GM23338 (cell line): ENCODE results near the gene LRIG1. TPM values are rescaled to one million over a fixed set of nuclear protein-coding genes. Genes with fewer than 3 reads are reported as not detected.

Experiments used
- ATAC-seq: fragments of 200-7000 bp; cut with Tn5 transposase; 3 replicates; pipeline ENCODE4 v1.9.1; 2020
- DNase-seq: peaks from one replicate; pipeline ENCODE4 v3.0.0-alpha.2; 2015; ENCODE audit warnings: low spot score
- H2AFZ ChIP-seq: fragments of 200-600 bp; sonication (generic); 2 replicates; pipeline ENCODE4 v1.8.0; 2016; ENCODE audit warnings: antibody characterized with exemption, mild to moderate bottlenecking, moderate library complexity
- H3F3A ChIP-seq: fragments of 200-600 bp; sonication (generic); replicated peaks from 2 replicates; pipeline ENCODE4 v1.8.0; 2017; ENCODE audit warnings: antibody characterized with exemption, mixed run types, low read depth
- H3K27ac ChIP-seq: fragments of 200-600 bp; sonication (generic); 2 replicates; pipeline ENCODE4 v1.6.1; 2016; ENCODE audit warnings: low read depth
- H3K27me3 ChIP-seq: fragments of 200-600 bp; sonication (generic); 2 replicates; pipeline ENCODE4 v1.8.0; 2016; ENCODE audit warnings: mild to moderate bottlenecking, mixed run types, moderate library complexity; ENCODE audit not compliant: insufficient read depth
- H3K36me3 ChIP-seq: fragments of 200-600 bp; sonication (generic); 2 replicates; pipeline ENCODE4 v1.8.0; 2016; ENCODE audit warnings: mild to moderate bottlenecking; ENCODE audit not compliant: insufficient read depth
- H3K4me1 ChIP-seq: fragments of 200-600 bp; sonication (generic); 2 replicates; pipeline ENCODE4 v1.8.0; 2016; ENCODE audit warnings: mild to moderate bottlenecking, moderate library complexity; ENCODE audit not compliant: insufficient read depth
- H3K4me2 ChIP-seq: fragments of 200-600 bp; sonication (generic); 2 replicates; pipeline ENCODE4 v1.7.1; 2017; ENCODE audit warnings: mixed run types
- H3K4me3 ChIP-seq: fragments of 200-600 bp; sonication (generic); 2 replicates; pipeline ENCODE4 v1.6.1; 2016; ENCODE audit warnings: mixed run types
- H3K79me2 ChIP-seq: fragments of 200-600 bp; sonication (generic); replicated peaks from 2 replicates; pipeline ENCODE4 v1.8.0; 2017; ENCODE audit warnings: mild to moderate bottlenecking; ENCODE audit not compliant: insufficient read depth
- H3K9me2 ChIP-seq: fragments of 200-600 bp; sonication (generic); 2 replicates; pipeline ENCODE4 v1.8.0; 2017; ENCODE audit not compliant: insufficient read depth
- H4K20me1 ChIP-seq: fragments of 200-600 bp; sonication (generic); replicated peaks from 2 replicates; pipeline ENCODE4 v1.8.0; 2017; ENCODE audit warnings: mild to moderate bottlenecking; ENCODE audit not compliant: insufficient read depth
- H3K27ac Mint-ChIP-seq: 2 replicates; pipeline ENCODE4 v1.8.0; 2020; ENCODE audit warnings: inconsistent platforms, mild to moderate bottlenecking, moderate library complexity, mixed read lengths
- H3K27me3 Mint-ChIP-seq: 3 replicates; pipeline ENCODE4 v1.8.0; 2022; ENCODE audit warnings: low read depth, mild to moderate bottlenecking, moderate library complexity, mixed read lengths, inconsistent platforms; ENCODE audit not compliant: insufficient read depth, poor library complexity
- H3K36me3 Mint-ChIP-seq: 3 replicates; pipeline ENCODE4 v1.8.0; 2021; ENCODE audit warnings: low read depth, mild to moderate bottlenecking, inconsistent platforms, moderate library complexity, mixed read lengths
- H3K4me1 Mint-ChIP-seq: 3 replicates; pipeline ENCODE4 v1.8.0; 2020; ENCODE audit warnings: mild to moderate bottlenecking, inconsistent platforms, mixed read lengths
- H3K4me3 Mint-ChIP-seq: 3 replicates; pipeline ENCODE4 v1.8.0; 2021; ENCODE audit warnings: moderate library complexity, mild to moderate bottlenecking, inconsistent platforms, mixed read lengths
- H3K9me3 Mint-ChIP-seq: 3 replicates; pipeline ENCODE4 v1.8.0; 2020; ENCODE audit warnings: moderate library complexity, mild to moderate bottlenecking, inconsistent platforms, mixed read lengths
- CREB1 ChIP-seq: fragments of 250-450 bp; sonication (Bioruptor Pico); IDR thresholded peaks from 2 replicates; pipeline ENCODE4 v1.5.0; 2020; ENCODE audit warnings: low read depth, mild to moderate bottlenecking, moderate library complexity
- NANOG ChIP-seq: IDR thresholded peaks from 2 replicates; pipeline ENCODE4 v1.6.1; 2016; ENCODE audit warnings: antibody characterized with exemption, borderline replicate concordance
- POLR2AphosphoS5 ChIP-seq: IDR thresholded peaks from 2 replicates; pipeline ENCODE4 v1.6.1; 2016; ENCODE audit warnings: antibody characterized with exemption, low read depth
- ZNF114 ChIP-seq: fragments of 250-450 bp; sonication (Bioruptor Pico); IDR thresholded peaks from 2 replicates; pipeline ENCODE4 v1.5.0; 2020; ENCODE audit warnings: mild to moderate bottlenecking, moderate library complexity
- ZNF331 ChIP-seq: fragments of 250-450 bp; sonication (Bioruptor Pico); IDR thresholded peaks from 2 replicates; pipeline ENCODE4 v1.5.0; 2020; ENCODE audit warnings: low read depth, mild to moderate bottlenecking, moderate library complexity
- ZNF462 ChIP-seq: fragments of 250-450 bp; sonication (Bioruptor Pico); IDR thresholded peaks from 2 replicates; pipeline ENCODE4 v1.5.0; 2020; ENCODE audit warnings: mild to moderate bottlenecking, moderate library complexity
- polyA plus RNA-seq: library from polyadenylated mRNA; unstranded; fragments of >200 nt; fragmentation: Nextera tagmentation; extraction: Ambion mirVana; gene quantifications from 2 replicates; pipeline ENCODE4 v1.2.1, GENCODE V29; 2016
- total RNA-seq: library from RNA; depleted of rRNA; stranded (reverse); fragments of >200 nt; shearing (Covaris generic); gene quantifications from 2 replicates; pipeline ENCODE4 v1.2.3, GENCODE V29; 2014

Gene LRIG1
- total and polyA plus RNA-seq, 2 experiments from 2014 or later, result 40.0 to 134 TPM

GRCh38 chr3:66470956-66471686 is 29.7 kb downstream of the LRIG1 start:
- Histone ChIP-seq H3K4me2 (peak overlapping the region; percentile 16), H3K9me2 (no peaks in the 10 kb centered on the region), H3K4me1 (peaks cover 89% of the 10 kb centered on the region), H3K27me3 (no peaks in the 10 kb centered on the region), H3K36me3 (no peaks in the 10 kb centered on the region), H3K27ac (0 out of 2 replicates have a peak overlapping the region, but pooled peaks have one; percentile 45), H3K4me3 (no peak overlapping the region), H4K20me1 (peaks cover 73% of the 10 kb centered on the region), H2AFZ (no peak overlapping the region), H3F3A (no peaks in the 10 kb centered on the region), H3K79me2 (peaks cover 100% of the 10 kb centered on the region)
- DNase-seq, result no peak
- no peak overlapping the region; the same call in 1 of the 2 replicates for H3K27ac Mint-ChIP-seq
- H3K36me3 Mint-ChIP-seq, result peaks cover 6% of the 10 kb centered on the region; the same call in 2 of the 3 replicates
- peaks cover 71% of the 10 kb centered on the region for H3K4me1 Mint-ChIP-seq
- H3K9me3 Mint-ChIP-seq, result no peaks in the 10 kb centered on the region
- ATAC-seq, result peak; percentile 79
- TF ChIP-seq ZNF114 (CRISPR knock-in tag) (no peak), POLR2AphosphoS5 (no peak), CREB1 (no peak), ZNF462 (CRISPR knock-in tag) (no peak), ZNF331 (CRISPR knock-in tag) (no peak), NANOG (no peak)
- H3K27me3 Mint-ChIP-seq, result peaks cover 6% of the 10 kb centered on the region
- H3K4me3 Mint-ChIP-seq, result peak overlapping the region; percentile 23; the same call in 1 of the 3 replicates
